Fibroblast of gingiva (primary cell): Measurements from ENCODE around the gene KRTAP12-4.
"Not testable (repeated sequence)": the region's sequence is repeated elsewhere in the genome, so short reads cannot be mapped to it uniquely, and the experiment has no call there.

Source experiments
- DNase-seq: peaks from one replicate; pipeline ENCODE4 v3.0.0-alpha.2; 2011; ENCODE audit warnings: low read depth

The KRTAP12-4 gene

GRCh38 chr21:44632067-44632466 lies 22.4 kb downstream of the KRTAP12-4 start:
- DNase-seq = no peak

DNA sequence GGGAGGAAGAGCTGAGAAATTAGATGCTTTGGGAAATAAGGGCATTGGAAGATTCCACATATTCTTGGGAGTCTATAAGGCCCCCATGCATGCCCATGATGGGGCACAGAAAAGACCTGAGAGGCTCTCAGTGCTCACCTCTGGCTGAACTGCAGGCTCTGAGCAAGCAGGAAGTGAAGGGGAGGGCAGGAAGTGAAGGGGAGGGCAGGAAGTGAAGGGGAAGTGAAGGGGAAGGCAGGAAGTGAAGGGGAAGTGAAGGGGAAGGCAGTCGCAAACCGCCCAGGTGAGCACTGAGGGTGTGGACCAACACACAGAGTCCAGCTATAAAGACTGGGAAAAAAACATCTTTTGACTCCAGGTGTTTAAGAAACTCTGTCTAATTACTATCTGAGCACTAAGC lies 24.0 kb downstream of the KRTAP12-4 start:
- DNase-seq = no peak

DNA sequence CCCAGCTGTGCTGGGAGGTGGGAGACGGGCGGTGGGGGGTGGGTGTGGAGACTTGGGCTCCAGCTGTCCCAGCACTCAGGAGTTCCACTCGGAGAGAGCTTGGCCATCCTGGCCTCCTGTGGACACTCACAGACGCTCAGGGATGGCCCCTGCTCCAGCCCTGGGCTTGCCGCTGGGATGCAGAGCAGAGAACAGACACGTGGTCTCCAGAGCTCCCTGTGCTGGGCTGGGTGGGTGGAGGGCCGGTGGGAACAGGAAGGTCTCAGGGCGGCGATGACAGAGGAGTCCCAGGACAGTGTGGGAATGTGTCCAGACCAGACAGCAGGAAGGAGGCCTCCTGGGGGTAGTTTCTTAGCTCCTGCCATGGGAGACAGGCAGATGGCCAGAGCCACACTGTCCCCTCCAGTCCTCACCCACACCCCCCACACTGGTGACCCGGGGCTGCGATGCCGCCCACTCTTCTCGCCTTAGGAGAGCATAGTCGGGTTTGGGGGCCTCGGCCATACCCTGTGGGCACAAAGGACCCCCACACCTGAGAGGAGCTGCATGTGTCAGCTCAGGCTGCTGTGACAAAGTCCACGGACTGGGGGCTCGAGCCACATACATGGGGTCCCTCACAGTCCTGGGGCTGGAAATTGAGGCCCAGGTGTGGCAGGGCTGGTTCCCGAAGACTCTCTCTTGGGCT lies 25.6 kb downstream of the KRTAP12-4 start:
- no peak for DNase-seq

DNA sequence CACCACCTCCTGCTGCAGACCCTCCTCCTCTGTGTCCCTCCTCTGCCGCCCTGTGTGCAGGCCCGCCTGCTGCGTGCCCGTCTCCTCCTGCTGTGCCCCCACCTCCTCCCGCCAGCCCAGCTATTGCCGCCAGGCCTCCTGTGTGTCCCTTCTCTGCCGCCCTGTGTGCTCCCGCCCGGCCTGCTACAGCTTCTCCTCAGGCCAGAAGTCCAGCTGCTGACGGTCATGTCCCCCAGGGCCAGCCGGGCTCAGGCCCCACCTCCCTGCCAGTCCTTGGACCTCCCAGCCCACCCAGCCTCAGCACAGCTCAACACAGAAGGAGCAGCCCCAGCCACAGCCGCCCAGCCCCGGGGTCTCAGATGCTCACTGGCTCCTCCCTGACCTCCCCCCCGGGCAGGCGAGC lies 26.6 kb downstream of the KRTAP12-4 start:
- DNase-seq = not testable (repeated sequence)

DNA sequence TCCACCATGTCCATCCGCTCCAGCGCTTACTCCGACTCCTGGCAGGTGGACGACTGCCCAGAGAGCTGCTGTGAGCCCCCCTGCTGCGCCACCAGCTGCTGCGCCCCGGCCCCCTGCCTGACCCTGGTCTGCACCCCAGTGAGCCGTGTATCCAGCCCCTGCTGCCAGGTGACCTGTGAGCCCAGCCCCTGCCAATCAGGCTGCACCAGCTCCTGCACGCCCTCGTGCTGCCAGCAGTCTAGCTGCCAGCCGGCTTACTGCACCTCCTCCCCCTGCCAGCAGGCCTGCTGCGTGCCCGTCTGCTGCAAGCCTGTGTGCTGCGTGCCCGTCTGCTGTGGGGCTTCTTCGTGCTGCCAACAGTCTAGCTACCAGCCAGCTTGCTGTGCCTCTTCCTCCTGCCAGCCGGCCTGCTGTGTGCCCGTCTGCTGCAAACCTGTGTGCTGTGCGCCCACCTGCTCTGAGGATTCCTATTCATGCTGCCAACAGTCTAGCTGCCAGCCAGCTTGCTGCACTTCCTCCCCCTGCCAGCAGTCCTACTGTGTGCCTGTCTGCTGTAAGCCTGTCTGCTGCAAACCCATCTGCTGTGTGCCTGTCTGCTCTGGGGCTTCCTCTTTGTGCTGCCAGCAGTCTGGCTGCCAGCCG lies 27.2 kb downstream of the KRTAP12-4 start:
- DNase-seq = not testable (repeated sequence)

DNA sequence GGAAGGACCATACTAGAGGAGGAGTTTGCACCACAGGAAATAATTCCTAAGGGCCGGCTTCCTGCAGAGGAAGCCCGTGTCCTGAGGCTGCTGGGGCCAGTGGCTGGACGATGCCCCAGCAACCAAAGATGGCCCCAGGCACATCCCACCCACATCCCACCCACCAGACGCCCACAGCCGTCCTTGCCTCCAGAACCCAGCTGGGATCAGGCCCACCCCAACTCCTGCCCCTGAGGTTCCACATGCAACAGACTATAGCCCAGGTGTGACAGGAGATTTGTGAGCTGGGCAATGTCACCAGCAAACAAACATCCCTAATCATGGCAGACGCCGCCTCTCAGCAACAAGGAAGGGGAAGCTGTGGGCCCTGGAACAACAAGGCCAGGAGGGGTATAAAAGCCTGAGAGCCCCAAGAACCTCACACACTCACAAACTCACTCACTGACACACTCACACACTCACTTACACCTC lies 27.8 kb downstream of the KRTAP12-4 start, which contains the start of gene KRTAP10-9:
Gene KRTAP10-9, plus strand, starts transcription at position 421 of the 471 bp plus-strand sequence. CDS start 79 bp downstream, outside the sequence.
- DNase-seq = no peak

- DNase-seq = no peak
Measured at GRCh38 chr21:44626262-44626661, 28.2 kb downstream of the KRTAP12-4 start.

GRCh38 chr21:44625756-44626155 lies 28.7 kb downstream of the KRTAP12-4 start:
- DNase-seq = no peak

DNA sequence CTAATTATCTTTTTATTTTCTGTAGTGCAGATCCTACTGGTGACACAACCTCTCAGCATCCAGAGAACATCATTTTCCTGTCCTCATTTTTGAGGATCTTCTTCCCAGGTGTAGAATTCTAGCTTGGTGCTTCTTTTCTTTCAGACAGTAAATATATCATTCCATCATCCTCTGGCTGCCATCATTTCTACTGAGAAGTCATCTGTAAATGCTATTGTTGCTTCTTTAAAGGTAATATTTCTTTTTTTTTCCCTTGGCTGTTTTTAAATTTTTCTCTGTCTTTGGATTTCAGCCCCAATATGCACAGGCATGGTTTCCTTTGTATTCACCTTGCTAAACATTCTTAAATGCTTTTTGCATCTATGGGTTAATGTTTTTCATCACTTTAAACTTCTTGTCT lies 30.9 kb downstream of the KRTAP12-4 start:
- DNase-seq = no peak

GRCh38 chr21:44619886-44620285 lies 34.6 kb downstream of the KRTAP12-4 start:
- DNase-seq = no peak

GRCh38 chr21:44618909-44619308 lies 35.5 kb downstream of the KRTAP12-4 start:
- no peak for DNase-seq

GRCh38 chr21:44618504-44618903 lies 36.0 kb downstream of the KRTAP12-4 start:
- no peak for DNase-seq

DNA sequence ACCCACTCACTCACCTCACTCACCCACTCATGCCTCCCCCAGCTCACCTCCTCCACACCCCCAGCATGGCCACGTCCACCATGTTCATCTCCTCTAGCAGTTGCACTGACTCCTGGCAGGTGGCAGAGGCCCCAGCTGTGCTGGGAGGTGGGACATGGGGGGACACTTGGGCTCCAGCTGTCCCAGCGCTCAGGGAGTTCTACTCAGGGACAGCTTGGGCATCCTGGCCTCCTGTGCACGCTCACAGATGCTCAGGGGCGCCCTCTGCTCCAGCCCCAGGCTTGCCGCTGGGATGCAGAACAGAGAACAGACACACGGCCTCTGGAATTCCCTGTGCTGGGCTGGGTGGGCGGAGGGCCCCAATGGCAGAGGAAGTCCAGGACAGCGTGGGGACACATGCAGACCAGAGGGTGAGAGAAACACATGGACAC lies 37.4 kb downstream of the KRTAP12-4 start:
- no peak for DNase-seq

GRCh38 chr21:44616591-44616926 lies 37.9 kb downstream of the KRTAP12-4 start:
- no peak for DNase-seq

GRCh38 chr21:44615911-44616590 lies 38.4 kb downstream of the KRTAP12-4 start:
- no peak for DNase-seq

GRCh38 chr21:44615466-44615865 lies 39.0 kb downstream of the KRTAP12-4 start:
- no peak for DNase-seq

GRCh38 chr21:44614961-44615391 lies 39.5 kb downstream of the KRTAP12-4 start:
- no peak for DNase-seq

- DNase-seq = no peak
Measured at GRCh38 chr21:44614161-44614631, 40.3 kb downstream of the KRTAP12-4 start.

GRCh38 chr21:44613386-44614155 lies 40.9 kb downstream of the KRTAP12-4 start:
- DNase-seq = no peak

DNA sequence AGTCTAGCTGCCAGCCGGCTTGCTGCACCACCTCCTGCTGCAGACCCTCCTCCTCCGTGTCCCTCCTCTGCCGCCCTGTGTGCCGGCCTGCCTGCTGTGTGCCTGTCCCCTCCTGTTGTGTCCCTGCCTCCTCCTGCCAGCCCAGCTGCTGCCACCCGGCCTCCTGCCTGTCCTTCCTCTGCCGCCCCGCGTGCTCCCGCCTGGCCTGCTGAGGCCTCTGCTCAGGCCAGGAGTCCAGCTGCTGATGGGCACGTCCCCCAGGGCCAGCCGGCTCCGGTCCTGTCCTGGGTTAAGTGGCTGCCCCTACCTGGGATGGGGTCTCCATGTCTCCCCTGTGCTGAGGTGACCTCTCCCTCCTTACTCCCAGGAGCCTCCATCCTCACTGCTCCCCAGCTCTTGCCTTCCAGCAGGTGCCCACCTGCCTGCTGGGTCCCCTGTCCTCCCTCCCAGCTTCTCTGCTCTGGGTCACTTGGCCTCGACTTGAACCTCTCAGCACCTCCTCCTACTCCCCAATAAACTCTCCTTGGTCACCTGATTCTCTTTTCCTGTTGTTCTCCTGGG lies 41.7 kb downstream of the KRTAP12-4 start:
- DNase-seq = no peak

GRCh38 chr21:44612029-44612486 lies 42.4 kb downstream of the KRTAP12-4 start, which contains the start of gene KRTAP10-8:
Gene KRTAP10-8, plus strand, starts transcription at chr21:44612079. Its CDS starts 22 bp downstream, at chr21:44612101.
- DNase-seq = no peak
